ENCODE measurements around the gene PIF1.
"Not testable (repeated sequence)": the region's sequence is repeated elsewhere in the genome, so short reads cannot be mapped to it uniquely, and the experiment has no call there.

The PIF1 gene

DNA sequence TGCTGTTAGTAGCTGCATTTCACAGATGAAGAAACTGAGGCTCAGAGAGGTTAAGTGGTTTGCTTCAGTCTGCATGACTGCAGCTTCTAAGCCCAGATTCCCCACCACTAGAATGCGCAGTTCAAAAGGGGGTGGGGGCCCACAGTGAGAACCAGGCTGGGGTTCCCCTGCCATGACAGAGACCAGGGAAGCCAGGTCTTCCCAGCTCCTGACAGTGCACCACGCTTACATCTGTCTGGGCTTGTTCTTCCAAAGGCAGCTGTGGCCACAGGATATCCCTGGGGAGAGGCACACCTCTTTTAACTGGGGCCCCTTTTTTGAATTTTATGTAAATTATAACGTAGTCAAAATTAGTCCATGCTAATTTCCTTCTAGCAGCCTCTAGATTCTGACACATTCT is 21.6 kb upstream of the PIF1 start:
- no peak for DNase-seq

DNA sequence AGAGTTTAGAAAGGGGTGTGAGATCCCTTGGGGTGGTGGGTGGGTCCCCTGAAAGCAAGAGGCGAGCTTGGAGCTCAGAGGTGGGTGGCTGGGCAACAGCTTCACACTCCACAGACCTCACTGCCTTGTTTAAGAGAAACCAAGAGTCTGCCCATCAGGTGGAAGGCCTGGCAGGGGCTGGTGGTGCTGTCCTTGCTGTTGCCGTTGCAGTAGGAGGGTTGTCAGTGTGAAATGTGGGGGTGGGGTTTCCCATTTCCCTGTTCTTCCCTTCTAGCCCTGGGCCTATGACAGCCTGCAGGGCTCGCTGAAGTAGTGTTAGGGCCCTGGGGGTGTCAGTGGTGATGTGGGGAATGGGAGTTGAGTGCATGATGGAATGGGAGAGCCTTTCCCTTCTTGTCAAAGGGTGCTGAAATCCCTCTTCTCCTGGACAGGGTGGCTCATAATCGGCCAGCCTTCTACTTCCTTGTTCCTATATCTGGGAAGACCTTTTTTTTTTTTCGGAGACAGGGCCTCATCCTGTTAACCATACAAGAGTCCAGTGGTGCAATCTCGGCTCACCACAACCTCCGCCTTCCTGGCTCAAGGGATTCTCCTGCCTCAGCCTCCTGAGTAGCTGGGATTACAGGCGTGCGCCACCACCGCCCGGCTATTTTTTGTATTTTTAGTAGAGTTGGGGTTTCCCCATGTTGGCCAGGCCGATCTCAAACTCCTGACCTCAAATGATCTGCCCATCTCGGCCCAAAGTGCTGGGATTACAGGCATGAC is 20.6 kb upstream of the PIF1 start:
- DNase-seq = no peak

DNA sequence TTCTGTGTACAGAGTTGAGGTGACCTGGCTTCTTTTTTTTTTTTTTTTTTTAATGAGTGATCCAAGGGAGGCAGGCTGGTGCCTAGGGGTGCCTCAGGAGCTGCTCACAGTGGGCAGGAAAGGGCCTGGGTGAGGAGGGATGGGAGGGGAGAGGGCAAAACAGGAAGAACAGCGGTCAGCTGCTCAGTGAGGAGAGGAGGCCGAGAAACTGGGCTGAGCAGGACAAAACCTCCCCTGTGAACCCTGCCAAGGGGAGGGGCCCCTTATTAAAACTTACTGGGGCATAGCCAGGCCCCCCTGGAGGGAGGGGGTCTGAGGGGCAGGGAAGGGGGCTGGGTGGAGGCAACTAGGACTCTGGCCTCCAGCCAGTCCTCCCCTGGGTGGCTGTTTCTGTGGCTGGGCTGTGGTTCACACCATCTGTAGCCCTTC is 19.8 kb upstream of the PIF1 start:
- no peak for DNase-seq

DNA sequence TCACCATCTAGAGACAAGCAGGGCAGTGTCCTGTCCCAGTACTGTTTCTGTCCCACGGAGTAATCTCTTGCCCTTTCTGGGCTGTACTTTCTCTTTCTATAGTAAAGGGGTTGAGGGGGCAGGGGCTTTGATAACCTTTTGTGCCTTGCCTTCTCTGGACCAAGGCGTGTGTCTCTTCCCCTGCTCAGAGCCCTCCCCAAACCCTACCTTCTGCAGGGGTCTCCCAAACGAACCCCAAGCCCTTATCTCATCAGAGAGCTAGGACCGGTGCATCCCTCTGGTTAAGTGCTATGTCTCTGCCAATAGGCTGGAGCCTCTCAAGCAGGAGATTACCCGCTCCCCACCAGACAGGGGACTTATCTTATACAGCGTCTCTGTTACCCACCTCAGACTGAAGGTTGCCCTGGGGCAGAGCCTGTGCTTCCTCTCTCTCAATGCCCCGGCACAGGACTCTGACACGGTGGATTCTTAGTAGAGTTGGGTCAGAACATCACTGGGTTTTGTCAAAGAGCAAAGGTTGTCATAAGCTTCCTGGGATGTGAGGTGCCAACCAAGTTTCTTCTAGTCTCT is 19.2 kb upstream of the PIF1 start:
- DNase-seq = no peak

DNA sequence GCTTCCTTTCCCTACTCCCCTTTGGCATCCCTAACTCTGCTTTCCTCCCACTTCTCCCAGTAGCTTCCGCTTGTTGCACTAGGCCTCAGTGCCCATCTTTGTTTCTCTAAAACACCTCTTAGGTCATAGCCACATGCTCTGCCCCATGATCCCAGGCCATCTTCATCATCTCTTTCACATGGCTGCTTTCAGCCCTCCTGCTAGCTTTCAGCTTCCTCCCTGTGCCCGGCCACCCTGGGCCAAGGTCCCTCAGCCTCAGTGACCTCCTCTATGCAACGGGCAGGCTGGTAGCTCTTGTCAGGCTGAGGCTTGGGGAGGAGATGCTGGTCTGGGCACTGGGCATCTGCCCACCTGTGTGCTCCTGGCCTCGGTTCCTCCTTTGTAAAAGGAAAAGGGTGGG is 18.5 kb upstream of the PIF1 start:
- no peak for DNase-seq

DNA sequence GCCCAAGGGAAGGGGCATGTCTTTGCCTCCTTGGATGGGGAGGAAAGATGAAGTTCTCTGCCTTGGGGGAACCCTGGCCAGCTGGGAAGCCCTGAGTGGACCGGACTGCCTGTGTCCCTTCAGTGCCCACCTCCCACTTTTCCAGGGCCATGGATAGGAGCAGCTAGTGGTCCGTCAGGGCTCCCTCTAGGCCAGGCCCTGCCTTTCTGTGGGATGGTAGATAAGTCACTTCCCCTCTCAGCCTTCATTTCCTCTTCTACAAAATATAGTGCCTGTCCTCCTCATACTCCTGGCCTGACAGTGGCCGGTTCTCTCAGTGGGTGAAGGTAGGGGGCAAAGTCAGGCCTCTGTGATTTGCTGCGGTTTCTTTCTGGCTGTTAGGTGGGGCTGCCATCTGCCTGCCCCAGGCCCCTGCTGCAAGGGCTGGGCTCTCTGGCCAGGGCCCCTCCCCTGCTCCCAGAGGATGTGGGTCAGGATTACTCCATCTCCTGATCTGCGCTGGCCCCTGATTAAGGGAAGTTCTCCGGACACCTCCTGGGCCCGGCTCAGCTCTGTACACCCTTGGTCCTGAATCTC is 17.6 kb upstream of the PIF1 start:
- no peak for DNase-seq

DNA sequence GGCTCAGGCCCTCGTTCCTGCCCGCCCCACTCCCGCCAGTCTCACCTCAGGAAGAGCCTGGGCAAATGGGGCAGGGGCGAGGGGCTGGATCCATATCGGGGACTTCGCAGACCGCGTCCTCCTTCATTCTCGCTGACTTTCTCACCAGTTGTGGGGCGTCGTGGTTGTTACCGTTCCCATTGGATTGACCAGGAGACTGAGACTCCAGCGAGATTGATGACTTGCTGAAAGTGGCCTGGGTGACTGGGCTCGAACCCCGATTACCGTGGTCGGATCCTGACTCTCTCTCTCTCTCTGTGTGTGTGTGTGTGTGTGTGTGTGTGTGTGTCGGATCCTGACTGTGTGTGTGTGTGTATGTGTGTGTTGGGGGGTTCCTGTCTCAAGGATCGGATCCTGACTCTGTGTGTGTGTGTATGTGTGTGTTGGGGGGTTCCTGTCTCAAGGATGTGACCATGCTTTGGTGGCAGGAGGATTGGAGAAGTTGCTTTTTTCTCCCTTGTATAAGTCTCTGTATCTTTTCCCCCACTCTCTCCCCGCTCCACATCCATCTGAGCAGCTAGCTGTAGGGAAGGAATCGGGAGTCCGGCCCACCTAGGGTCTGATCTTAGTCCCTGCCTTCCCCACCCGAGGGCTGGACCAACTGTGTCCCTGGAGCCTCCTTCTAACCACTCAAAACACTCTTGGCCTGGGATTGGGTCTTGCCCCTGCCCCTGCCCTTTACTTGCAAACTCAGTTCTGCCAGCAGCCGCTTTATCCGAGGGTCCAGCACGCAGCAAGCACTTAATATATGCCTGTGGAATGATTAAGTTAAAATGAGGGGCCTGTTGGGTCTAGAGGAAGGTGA is 16.9 kb upstream of the PIF1 start:
- DNase-seq = no peak

DNA sequence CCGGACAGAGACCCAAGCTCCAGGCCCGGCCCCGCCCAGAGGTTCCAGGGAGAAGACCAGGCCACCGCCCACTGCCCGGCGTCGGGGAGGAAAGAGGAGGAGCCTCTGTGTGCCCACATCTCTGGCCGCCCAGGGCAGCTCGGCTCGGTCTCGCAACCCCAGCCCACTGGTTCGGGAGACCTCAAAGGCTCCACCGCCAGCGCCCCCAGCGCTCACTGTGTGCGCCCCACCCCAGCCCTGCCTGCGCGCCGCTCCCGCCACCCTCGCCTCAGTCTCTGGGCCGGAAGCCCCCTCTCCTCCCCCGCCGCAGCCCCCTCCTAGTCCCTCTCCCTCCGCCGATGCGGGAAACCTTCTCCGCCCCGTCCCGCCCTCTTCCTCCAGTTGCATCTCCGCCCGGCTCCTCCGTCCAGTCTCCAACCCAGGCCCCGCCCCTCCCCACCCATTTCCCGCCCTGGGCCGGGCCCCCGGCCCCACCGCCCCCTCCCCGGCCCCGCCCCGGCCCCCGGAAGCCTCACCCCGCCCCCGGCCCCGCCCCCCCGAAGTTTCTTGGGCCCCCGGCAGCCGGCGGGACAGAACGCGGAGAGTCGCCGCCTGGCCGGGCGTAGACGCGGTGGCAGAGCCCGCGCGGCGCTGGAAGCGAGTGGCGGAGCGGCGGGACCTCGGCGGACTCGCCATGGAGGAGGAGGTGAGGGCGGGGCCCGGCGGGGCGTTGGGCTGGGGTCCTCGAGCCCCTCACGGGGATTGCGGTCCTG is 16.1 kb upstream of the PIF1 start, which contains the start of gene PLEKHO2:
Gene PLEKHO2 (plus strand): TSS at position 572 of the 752 bp plus-strand sequence. CDS start 102 bp downstream, at position 674.
- DNase-seq = peak; percentile 81

DNA sequence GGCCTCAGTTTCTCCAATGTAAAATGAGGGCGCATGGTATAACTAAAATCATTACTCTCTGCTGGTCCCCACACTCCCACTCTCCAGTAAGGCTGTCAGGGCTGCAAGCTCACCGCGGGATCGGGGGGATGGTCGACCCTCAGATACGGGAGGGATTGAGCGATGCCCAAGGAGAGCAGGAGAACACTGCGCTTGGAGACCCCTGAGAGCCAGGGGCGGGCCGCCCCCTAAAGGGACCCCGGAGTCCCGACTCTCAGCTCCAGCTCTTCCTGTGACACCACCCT is 15.6 kb upstream of the PIF1 start:
- DNase-seq = no peak

DNA sequence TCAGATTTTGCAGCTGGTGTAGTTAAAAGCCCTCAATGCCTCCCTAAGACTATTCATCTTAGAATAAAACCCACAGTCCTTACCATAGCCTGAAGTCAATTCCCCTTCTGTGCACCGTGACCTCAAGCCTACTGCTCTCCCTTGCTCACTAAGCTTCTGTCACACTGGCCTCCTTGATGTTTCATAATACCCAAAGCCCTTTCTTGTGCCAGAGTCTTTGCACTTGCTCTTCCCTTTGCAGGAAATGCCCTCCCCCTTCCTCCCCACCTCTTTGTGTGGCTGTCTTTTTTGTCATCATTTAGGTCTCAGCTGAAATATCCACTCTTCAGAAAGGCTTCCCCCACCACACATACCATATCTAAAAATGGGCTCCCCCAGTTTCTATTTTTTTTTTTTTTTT is 12.1 kb upstream of the PIF1 start:
- no peak for DNase-seq

DNA sequence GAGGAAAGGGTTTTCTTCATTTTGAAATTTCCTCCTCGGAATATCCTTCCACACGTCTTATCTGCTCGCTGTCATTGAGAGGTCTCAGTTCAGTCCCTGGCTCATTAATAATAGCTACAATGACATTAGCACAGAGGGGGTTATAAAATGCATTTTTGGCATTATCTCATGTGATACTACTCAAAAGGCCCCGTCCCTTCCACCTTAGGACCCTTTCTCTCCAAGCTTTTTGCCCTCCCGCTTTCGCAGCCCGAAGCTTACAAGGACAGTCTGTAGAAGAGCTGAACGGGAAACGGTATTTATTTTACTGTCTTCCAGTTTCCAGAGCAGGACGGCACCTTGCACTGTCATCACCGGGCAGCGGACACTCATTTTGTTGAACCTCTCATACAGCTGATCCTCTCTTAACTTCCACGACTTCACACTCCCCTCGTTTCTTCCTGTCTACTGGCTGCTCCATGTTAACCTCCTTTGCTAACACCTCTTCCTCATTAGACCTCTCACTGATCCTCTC is 10.6 kb upstream of the PIF1 start:
- no peak for DNase-seq

DNA sequence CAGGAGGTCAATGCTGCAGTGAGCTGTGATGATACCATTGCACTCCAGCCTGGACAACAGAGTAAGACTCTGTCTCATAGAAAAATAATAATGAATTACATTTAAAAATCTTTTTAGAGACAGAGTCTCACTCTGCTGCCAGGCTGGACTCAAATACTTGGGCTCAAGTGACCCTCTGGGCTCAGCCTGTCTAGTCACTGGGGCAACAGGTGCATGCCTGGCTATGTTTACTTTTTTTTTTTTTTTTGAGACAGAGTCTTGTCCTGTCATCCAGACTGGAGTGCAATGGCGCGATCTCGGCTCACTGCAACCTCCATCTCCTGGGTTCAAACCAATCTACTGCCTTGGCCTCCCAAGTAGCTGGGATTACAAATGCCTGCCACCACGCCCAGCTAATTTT is 8.2 kb upstream of the PIF1 start:
- no peak for DNase-seq

DNA sequence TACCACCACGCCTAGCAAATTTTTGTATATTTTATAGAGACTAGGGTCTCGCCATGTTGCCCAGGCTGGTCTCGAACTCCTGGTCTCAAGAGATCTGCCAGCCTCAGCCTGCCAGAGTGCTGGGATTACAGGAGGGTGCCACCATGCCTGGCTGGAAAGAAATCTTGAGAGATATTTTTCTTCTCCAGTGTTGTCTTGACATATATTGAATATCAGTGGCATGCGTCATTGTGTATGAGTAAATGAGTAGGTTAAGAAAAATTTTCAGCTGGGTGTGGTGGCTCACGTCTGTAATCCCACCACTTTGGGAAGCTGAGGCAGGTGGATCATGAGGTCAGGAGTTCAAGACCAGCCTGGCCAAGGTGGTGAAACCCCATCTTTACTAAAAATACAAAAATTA is 3.5 kb upstream of the PIF1 start:
- no peak for DNase-seq

DNA sequence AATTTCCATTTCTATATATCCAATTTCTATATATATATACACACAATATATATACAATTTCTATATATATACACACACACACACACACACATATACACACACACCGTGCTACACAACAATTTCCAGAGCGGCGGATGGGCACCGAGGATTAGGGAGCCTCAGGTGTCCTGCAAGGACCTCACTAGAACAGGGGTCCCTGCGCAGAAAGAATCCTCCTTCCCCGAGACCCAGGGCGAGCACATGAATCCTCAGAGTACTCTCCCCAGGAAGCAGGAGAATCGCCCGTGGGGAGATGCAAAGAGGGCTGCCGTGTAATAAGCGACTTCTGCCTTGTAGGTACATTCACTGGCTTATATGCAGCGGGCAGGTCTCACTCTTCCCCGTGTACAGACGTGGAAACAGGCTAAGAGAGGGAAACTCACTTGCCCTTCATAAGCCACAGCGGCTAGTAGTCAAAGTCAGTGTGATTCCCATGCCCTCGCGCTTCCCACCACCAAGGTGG is 467 bp downstream of the PIF1 start:
- no peak for DNase-seq

DNA sequence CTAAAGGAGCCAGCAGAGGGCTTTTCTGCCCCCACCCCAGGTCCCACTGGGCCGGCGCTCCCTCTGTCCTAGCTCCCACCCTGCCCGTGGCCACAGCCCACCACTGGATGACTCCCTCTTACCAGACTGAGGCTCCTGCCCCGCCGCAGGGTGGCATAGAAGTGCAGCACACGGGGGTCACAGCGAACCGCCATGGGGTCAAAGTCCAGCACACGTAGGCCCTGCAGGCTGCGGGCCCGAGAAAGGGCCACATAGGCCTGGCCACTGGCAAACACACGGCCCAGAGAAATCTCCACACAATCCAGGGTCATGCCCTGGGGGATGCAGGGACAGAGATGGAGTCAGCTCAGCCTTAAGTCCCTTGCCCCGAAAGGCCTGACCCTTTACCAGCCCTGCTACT is 9.0 kb downstream of the PIF1 start:
- no peak for DNase-seq

DNA sequence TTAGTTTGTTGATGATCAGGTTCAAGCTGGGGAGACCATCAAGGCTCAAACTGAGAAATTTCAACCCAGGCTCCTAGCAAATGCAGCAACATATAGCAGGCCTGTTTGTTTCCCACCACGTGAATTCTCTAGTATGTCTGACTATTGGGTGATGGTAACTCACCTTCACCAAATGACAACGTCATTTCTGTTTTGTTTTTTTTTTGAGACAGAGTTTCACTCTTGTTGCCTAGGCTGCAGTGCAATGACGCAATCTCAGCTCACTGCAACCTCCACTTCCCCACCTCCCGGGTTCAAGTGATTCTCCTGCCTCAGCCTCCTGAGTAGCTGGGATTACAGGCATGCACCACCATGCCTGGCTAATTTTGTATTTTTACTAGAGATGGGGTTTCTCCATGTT is 10.5 kb downstream of the PIF1 start:
- not testable (repeated sequence) for DNase-seq

DNA sequence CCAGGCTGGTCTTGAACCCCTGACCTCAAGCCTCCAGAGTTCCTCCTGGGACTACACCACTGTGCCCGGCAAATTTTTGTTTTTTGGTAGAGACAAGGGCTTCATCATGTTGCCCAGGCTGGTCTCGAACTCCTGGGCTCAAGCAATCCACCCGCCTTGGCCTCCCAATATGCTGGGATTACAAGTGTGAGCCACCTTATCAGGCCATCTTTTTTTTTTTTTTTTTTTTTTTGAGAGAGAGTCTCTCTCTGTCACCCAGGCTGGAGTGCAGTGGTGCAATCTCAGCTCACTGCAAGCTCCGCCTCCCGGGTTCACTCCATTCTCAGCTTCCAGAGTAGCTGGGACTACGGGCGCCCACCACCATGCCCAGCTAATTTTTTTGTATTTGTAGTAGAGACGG is 11.2 kb downstream of the PIF1 start:
- not testable (repeated sequence) for DNase-seq

DNA sequence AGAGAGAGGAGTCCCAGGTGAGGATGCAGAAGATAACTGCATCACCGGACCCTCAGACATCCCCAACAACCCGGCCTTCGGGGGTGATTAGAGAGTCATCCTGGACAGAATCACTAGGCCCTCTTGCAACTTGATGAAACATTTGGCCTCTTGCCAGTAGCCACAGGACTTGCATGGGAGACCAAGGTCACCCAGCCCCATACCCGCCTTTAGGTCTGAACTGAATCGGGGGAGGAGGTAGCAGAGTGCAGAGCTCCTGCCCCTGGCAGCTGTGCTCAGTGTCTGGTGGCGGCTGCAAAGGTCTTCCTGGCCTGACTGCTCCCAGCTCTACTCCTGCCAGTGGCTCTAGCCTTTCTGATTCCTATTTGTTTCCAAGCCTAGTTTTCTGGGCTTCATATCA is 12.4 kb downstream of the PIF1 start:
- DNase-seq = no peak

DNA sequence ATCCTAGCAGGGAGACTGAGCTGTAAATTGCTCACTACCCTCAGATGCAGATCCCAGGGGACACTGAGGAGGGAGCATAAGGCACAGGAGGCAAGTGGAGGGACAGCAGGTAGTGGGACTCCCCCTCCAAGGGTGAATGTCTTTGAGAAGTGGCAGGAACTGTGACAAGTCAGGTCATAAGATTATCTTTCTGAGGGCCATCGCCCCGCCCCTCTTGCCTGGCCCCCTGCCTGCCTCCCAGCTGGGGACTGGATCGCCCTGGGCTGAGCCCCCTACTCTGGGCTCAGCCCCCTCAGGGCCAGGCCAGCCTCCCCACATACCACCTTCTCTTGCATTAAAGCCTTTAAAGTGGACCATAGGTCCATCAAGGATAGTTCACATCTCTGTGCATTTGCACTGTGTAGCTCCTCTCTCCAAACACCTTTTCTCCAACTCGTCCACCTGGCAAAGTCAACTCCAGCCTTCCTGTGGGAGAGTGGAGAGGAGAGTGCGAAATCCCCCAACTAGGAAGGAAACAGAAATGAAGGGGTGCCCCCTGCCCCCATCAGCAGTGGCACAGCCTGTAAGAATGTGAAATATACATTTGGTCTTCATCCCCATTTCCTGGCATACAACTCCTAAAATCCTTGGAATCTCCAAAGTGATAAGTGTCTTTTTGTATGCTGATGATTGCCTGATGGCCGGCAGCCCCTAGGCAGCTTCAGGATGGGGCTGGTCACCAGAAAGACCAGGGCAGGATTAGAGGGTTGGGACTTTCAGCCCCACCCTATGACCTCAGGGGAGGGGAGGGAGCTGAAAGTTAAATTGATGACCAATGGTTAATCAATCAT is 14.7 kb downstream of the PIF1 start:
- no peak for DNase-seq

DNA sequence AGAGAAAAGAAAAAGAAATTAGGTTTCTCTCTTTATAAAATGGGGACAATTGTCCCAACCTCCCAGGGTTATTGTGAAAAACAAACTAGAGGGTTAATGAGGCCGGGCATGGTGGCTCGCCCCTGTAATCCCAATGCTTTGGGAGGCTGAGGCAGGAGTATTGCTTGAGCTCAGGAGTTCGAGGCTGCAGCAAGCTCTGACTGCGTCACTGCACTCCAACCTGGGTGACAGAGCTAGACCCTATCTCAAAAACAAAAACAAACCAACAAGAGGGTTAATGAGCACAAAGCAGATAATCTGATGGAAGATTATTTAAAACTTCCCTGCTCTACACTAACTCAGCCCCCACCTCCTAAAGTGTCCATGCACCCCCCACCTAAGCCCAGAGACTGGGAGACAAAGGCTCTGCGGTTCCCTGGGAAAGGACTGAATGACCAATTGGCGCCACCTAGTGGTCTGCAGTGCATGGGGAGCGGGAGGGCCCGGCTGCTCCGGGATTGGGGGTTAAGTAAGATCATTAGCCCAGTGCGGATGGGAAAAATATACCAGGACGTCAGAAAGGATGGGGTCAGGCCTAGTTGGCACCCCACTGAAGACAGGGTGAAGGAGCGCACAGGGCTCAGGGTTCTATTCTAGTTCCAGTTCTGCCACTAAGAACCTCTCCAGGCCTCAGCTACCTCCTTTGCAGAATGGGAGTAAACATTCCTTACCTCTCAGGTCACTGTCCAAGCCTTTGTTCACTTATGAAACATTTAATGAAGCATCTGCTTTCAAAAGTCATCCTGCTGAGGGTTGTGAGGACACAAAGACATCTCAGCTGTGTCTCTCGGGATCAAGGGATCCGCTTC is 15.6 kb downstream of the PIF1 start:
- peak; percentile 68 for DNase-seq

Data from stimulated activated CD4-positive, alpha-beta T cell treated with anti-CD3 and anti-CD28 coated beads, Interleukin-12 subunit alpha, Interleukin-12 subunit beta, amount 100 ng/mL, for 4 hours (primary cell).